ENCODE measurements around the gene RPS6KA4.

DNA sequence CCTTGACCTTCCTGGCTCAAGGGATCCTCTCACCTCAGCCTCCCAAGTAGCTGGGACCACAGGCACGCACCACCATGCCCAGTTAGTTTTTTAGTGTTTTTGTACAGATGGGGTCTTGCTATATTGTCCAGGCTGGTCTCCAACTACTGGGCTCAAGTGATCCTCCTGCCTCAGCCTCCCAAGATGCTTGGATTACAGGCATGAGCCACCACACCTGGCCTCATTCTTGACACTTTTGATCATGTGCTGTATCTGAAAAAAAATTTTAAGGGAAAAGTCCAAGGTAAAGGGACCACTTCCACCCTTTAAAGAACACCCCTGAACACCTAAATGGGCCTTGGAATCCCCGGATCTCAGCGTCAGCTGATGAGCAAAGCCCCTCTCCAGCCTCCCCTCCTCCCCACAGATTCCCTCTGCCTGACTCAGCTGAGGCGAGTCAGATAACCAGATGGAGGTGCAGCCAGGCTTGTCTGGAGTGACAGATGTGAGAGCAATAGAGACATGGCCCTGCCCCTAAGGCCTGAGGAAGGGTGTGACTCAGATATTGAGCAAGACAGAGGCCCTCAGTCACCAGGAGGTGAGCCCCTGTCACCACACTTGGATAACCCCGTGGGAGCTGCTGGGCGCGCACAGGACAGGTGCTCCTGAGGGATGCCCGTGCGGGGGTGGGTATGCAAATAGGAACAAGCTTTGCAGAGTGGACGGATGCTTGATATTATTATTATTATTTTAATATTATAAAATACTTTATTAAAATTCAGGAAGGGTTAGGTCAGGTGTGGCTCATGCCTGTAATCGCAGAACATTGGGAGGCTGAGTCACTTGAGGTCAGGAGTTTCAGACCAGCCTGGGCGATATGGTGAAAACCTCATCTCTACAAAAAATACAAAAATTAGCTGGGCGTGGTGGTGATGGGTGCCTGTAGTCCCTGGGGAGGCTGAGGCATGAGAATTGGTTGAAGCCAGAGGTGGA is 23.9 kb upstream of the RPS6KA4 start:
- TF ChIP-seq, protein P1, sequence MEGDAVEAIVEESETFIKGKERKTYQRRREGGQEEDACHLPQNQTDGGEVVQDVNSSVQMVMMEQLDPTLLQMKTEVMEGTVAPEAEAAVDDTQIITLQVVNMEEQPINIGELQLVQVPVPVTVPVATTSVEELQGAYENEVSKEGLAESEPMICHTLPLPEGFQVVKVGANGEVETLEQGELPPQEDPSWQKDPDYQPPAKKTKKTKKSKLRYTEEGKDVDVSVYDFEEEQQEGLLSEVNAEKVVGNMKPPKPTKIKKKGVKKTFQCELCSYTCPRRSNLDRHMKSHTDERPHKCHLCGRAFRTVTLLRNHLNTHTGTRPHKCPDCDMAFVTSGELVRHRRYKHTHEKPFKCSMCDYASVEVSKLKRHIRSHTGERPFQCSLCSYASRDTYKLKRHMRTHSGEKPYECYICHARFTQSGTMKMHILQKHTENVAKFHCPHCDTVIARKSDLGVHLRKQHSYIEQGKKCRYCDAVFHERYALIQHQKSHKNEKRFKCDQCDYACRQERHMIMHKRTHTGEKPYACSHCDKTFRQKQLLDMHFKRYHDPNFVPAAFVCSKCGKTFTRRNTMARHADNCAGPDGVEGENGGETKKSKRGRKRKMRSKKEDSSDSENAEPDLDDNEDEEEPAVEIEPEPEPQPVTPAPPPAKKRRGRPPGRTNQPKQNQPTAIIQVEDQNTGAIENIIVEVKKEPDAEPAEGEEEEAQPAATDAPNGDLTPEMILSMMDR (conservative IDR thresholded peaks at IDR 0.05; ENCODE audit: low read depth, low read length), result no peak
- no peak for TF ChIP-seq EZH2 (IDR thresholded peaks at IDR 0.05; ENCODE audit: low read length, unreplicated experiment)

Measured in PC-3 (cell line).